SU-DHL-6 (cell line): ENCODE data around the gene SERINC5.

Experiments used
- H2AFZ ChIP-seq: fragments of 200-600 bp; sonication (generic); 2 replicates; pipeline ENCODE4 v1.6.1; 2014; ENCODE audit warnings: low read depth, mild to moderate bottlenecking, moderate library complexity, mixed read lengths, antibody characterized with exemption, low read length; ENCODE audit not compliant: severe bottlenecking
- H3F3A ChIP-seq: fragments of 200-600 bp; shearing (Covaris generic); 2 replicates; pipeline ENCODE4 v1.6.0; 2016; ENCODE audit warnings: antibody characterized with exemption, mild to moderate bottlenecking; ENCODE audit not compliant: insufficient read depth
- H3K27ac ChIP-seq: fragments of 200-600 bp; sonication (generic); 2 replicates; pipeline ENCODE4 v1.5.1; 2016; ENCODE audit warnings: low read depth, mild to moderate bottlenecking, low read length, moderate library complexity, mixed read lengths
- H3K27me3 ChIP-seq: fragments of 200-600 bp; sonication (generic), shearing (Covaris generic); 2 replicates; pipeline ENCODE4 v1.6.0; 2014; ENCODE audit warnings: mild to moderate bottlenecking, low read length
- H3K36me3 ChIP-seq: fragments of 200-600 bp; sonication (generic); 2 replicates; pipeline ENCODE4 v1.6.1; 2014; ENCODE audit warnings: mild to moderate bottlenecking, low read length, mixed read lengths
- H3K4me2 ChIP-seq: fragments of 300-600, 200-600 bp; shearing (Covaris generic), sonication (generic); 2 replicates; pipeline ENCODE4 v1.6.0; 2014; ENCODE audit warnings: low read length, low read depth, mild to moderate bottlenecking; ENCODE audit not compliant: poor library complexity, severe bottlenecking
- H3K4me3 ChIP-seq: fragments of 200-600 bp; sonication (generic); 2 replicates; pipeline ENCODE4 v1.5.1; 2014; ENCODE audit warnings: antibody characterized with exemption, low read length, mild to moderate bottlenecking, mixed read lengths; ENCODE audit not compliant: insufficient read depth, poor library complexity, severe bottlenecking
- H3K79me2 ChIP-seq: fragments of 200-600 bp; sonication (generic); 2 replicates; pipeline ENCODE4 v1.6.1; 2014; ENCODE audit warnings: mild to moderate bottlenecking, low read length, moderate library complexity; ENCODE audit not compliant: insufficient read depth
- H3K9ac ChIP-seq: fragments of 200-600 bp; sonication (generic); 2 replicates; pipeline ENCODE4 v1.7.0; 2014; ENCODE audit warnings: mild to moderate bottlenecking, low read length
- H3K9me2 ChIP-seq: fragments of 200-600 bp; sonication (generic); replicated peaks from 2 replicates; pipeline ENCODE4 v1.6.1; 2014; ENCODE audit warnings: low read length; ENCODE audit not compliant: insufficient read depth
- H3K9me3 ChIP-seq: fragments of 200-600 bp; sonication (generic); 2 replicates; pipeline ENCODE4 v1.6.1; 2014; ENCODE audit warnings: low read length, mixed read lengths; ENCODE audit not compliant: insufficient read depth
- H4K20me1 ChIP-seq: fragments of 200-600 bp; sonication (generic); 2 replicates; pipeline ENCODE4 v1.6.1; 2014; ENCODE audit warnings: low read depth, mild to moderate bottlenecking, antibody characterized with exemption, low read length, moderate library complexity, mixed read lengths
- CTCF ChIP-seq: fragments of 200-600 bp; sonication (generic); IDR thresholded peaks from one replicate; pipeline ENCODE4 v1.5.1; 2017; ENCODE audit warnings: antibody characterized with exemption, mild to moderate bottlenecking, low read length, moderate library complexity; ENCODE audit not compliant: insufficient read depth, poor library complexity, severe bottlenecking
- EZH2phosphoT487 ChIP-seq: fragments of 200-600 bp; sonication (generic), shearing (Covaris generic); conservative IDR thresholded peaks from 2 replicates; pipeline ENCODE4 v1.6.1; 2018; ENCODE audit warnings: mild to moderate bottlenecking, antibody characterized with exemption, low read length, moderate library complexity, mixed read lengths

The SERINC5 gene

GRCh38 chr5:80230269-80230992, 25.4 kb downstream of the SERINC5 start:
- Histone ChIP-seq H3F3A (peaks cover 41% of the 10 kb centered on the region), H4K20me1 (no peaks in the 10 kb centered on the region; the same call in 1 of the 2 replicates), H3K9me2 (no peaks in the 10 kb centered on the region), H3K27me3 (no peaks in the 10 kb centered on the region), H3K36me3 (peaks cover 7% of the 10 kb centered on the region), H3K79me2 (peaks cover 98% of the 10 kb centered on the region), H3K4me3 (no peak overlapping the region), H3K27ac (peak overlapping the region; percentile 79), H3K9me3 (no peaks in the 10 kb centered on the region), H2AFZ (no peak overlapping the region), H3K9ac (peak overlapping the region; percentile 27), H3K4me2 (peak overlapping the region; percentile 64)
- TF ChIP-seq EZH2phosphoT487 = no peak
- no peak for TF ChIP-seq CTCF

- Histone ChIP-seq H3K36me3 (peaks cover 1% of the 10 kb centered on the region; the same call in 1 of the 2 replicates), H3F3A (peaks cover 35% of the 10 kb centered on the region), H3K4me3 (no peak overlapping the region), H3K9ac (peak overlapping the region; percentile 27; the same call in 1 of the 2 replicates), H3K27me3 (no peaks in the 10 kb centered on the region), H3K27ac (peak overlapping the region; percentile 79), H4K20me1 (no peaks in the 10 kb centered on the region; the same call in 1 of the 2 replicates), H3K4me2 (peak overlapping the region; percentile 64), H3K9me3 (no peaks in the 10 kb centered on the region), H2AFZ (no peak overlapping the region), H3K9me2 (no peaks in the 10 kb centered on the region), H3K79me2 (peaks cover 98% of the 10 kb centered on the region)
- TF ChIP-seq CTCF = no peak
- no peak for TF ChIP-seq EZH2phosphoT487
Observed at GRCh38 chr5:80229902-80230255, 26.0 kb downstream of the SERINC5 start.

GRCh38 chr5:80227979-80228596, 27.8 kb downstream of the SERINC5 start:
- Histone ChIP-seq H3K79me2 (peaks cover 97% of the 10 kb centered on the region), H3K9me3 (no peaks in the 10 kb centered on the region), H3K27me3 (no peaks in the 10 kb centered on the region), H3K4me2 (peak overlapping the region; percentile 64), H2AFZ (no peak overlapping the region), H3K36me3 (no peaks in the 10 kb centered on the region), H3K9ac (peak overlapping the region; percentile 45), H3K9me2 (no peaks in the 10 kb centered on the region), H3K27ac (peak overlapping the region; percentile 79), H3K4me3 (peak overlapping the region; percentile 13), H4K20me1 (no peaks in the 10 kb centered on the region), H3F3A (peaks cover 31% of the 10 kb centered on the region)
- no peak for TF ChIP-seq CTCF
- no peak for TF ChIP-seq EZH2phosphoT487
